GM19043 (cell line): ENCODE results near the gene CCNK.

Source experiments
- ATAC-seq: cut with Tn5 transposase; IDR thresholded peaks from one replicate; pipeline ENCODE4 v1.9.1; 2021; ENCODE audit warnings: low read depth; ENCODE audit not compliant: unreplicated experiment

The CCNK gene

DNA sequence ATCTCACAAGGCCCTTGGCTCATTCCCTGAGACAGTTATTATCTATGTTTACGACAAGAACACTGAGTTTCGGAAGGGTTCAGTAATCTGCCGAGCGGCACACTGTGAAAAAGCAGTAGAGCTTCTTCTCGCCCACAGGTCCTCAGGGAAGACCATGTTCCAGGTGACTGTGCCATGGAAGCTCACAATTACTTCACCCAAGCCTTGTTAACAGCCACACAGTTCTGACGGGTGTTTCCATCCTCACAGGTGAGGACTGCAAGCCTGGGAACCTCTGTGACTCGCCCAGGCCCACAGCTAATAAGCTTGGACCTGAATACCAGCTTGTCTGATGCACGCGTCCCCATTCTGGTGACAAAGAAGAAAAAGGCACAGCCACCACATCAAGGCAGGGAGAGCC lies 15.9 kb upstream of the CCNK start:
- no peak for ATAC-seq

DNA sequence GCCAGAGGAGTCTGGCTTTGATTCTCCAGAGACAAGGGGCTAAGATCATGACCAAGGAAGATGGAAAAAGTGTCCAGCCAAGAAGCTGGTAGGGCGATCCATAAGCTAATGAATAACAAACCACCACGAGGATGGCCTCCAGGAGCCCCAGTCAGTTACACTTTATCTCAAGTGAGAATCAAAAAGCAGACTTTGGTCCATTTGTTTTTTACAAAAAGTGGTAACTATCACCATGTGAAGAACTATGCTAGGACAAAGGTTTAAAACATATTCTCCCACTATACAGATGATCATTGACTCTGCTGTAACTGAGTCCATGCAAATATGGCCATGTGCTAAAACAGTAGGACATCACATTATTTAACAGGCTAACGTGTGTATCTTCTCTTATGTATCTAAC lies 14.5 kb upstream of the CCNK start:
- ATAC-seq, result no peak

DNA sequence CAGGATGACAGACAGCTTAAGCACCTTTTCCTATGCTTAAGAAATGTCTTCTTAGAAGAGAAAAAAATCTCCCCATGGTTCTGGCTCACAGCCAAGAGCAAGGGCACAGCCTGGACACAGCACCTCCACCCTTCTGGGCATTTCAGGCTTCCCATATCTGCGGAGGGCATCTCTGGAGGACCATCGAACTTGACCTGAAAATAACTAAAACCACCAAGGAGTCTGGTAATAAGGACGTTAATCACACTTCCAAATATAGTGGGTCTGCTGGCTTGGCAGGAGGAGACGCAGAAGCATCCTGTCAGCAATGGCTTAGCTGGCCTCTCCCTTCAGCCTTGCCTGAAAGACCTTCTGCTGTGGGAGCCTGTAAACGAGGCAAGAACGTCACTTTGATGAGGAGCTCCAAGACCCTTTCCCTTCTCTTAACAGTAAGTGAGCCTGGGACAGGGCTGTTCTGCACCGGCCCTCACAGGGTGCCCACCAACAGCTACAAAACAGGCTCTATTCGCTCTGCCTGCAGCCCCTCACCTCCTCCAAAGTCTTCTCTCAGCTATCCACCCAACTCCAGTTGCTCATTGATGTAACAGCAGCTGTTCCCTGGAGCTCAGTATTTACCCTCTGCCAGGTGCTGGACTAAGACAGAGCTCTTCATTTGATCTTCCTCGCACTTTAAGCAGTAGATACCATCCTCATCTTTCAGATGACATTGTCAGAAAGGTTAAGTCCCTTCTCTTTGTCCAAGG lies 13.7 kb upstream of the CCNK start:
- ATAC-seq, result no peak

DNA sequence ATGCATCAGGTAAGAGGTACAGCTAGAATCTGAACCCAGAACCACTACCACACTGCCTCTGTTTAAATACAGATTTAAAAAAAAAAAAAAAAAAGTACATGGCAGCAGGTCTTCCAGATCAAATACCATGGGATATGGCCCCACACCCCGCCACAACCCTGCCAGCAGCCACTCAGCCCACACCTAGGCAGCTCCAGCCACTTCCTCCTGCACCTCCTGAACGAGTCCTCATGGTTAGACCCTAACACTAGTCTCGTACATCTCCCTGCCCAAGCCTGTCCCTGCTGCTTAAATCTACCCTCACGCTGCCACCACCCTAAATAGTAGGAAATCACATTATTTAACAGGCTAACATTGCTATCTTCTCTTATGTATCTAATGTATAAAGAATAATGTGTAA lies 13.1 kb upstream of the CCNK start:
- no peak for ATAC-seq

DNA sequence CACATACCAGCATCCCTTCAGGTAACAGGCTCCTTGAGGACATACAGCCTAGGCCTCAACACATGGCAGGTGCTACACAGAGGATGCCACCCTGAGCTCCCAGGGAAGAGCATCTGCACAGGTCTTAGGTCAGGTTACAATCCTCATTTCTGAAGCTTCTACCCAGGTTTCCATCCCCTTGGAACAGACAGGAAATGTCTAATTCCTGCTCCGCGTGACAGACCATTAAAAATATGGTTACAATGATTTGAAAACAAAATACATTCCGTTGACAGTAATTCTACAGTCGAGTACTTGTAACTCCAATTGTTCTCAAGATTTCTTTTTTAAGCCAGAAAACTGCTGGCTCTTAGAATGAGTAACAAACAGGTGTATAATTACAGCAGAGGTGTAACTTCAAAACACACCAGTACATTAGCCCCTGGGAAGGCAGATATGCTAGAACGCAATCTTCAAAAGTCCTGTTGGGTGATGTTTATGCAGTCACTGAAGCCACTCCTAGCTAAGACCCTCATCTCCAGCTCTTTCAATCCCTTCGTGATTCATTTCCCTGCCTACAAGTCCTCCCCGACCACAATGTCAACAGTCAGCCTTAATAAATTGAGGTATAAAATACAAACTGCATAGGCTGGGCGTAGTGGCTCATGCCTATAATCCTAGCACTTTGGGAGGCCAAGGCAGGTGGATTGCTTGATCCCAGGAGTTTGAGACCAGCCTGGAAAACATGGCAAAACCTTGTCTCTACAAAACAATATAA lies 12.2 kb upstream of the CCNK start:
- no peak for ATAC-seq

DNA sequence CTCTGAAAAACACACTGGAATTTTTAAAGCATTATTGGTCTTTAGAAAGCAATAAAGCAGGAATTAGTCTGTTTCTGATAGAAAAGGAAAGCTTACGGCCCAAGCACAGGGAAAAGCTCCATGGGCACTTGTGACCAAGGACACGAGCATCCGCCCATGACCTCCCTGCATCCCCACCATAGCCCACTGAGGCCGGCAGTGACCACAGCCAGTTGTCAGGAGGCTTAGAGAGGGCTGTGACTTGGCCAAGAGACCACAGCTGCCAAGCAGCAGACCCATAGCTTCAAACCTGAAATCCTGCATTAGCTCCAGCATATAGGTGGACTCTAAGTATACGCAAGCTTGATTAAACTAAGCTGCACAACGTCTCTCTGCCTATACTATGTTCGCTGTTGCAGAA lies 9.5 kb upstream of the CCNK start:
- no peak for ATAC-seq

DNA sequence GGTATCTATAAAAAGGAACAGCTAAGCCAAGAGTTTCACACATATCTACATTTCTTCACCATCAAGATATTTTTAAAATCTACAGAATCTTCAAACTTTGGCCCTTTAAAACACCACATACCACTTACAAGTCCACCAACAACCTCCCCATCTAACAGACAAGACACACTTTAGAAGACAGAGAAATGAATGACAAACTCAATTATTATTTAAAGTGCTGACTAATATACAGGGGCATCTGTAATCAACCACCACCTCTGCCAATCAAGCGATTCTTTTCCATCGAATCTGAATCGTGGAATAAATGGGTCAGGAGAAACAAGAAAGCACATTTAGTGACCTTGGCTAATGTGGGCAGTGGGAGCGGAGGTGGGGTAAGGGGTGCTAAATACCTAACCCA lies 8.3 kb upstream of the CCNK start:
- no peak for ATAC-seq

DNA sequence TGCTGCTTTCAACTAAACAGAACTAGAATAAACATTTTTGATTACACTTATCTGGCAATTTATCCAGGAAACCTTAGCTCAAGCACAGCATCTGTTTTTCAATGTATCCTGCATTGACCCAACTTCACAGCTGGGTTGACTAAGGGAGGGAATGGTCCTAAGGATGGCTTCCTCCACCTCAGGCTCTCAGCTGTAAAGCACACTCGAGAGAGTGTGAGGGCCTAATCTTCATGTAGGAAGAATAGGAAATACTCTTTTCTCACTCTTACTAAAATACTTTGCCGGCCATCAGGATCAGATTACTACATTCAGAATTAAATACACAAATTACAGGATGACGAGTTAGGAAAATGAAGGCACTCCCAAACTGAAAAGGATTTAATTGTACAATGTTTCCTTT lies 7.8 kb upstream of the CCNK start:
- ATAC-seq, result no peak

DNA sequence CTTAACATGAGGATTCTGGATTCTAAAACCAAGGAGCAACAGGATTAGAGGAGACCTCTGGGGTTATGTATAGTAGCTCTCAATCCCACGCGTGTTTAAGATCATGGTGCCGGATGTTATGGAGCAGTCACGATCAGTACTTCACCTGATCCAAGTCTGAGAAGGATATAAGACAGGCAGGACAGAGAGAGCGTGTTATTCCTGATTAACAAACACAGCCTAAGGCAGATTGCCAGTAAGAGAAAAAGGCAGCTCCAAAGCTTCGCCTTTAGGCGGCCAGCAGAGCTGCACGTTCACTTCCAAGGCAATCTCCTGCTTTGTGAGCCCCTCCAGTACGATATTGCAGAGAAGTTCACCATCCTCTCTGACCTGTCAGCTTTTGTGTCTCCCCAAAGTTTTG lies 6.0 kb upstream of the CCNK start:
- ATAC-seq, result no peak

DNA sequence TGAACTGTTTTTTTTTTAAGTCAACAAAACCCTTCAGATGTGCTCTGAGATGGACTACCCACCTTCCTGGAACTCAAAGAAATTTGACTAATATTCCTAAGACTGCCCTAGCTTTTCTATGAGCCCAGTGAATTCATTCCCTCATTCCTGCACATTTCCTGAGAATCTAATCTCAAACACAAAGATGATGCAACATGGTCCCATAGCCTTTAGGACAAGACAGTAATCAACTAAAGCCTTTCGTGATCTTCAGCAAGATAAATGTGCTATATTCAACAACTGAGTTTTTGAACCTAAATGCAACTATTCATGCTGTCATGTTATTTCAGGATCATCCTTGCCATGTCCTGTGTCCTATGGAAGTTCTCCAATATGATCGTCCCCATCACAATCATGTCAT lies 5.5 kb upstream of the CCNK start:
- no peak for ATAC-seq

DNA sequence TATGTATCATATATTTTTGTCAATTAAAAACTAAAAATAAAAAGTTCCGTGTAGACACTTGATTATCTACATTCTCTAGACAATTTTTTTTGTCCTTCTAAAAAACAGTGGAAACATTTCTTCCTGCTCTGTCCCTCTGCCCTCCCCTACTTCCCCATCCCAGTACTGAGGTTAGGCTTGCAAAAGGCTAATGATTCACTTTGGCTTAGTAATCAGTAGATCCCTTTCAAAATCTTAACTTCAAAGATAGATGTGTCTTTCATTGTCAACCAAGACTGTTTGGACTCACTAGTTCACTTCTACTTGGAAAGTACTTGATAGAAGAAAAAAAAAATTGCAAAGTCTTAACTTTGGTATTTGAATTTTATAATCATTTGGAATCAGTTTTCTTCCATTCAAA lies 4.3 kb upstream of the CCNK start:
- no peak for ATAC-seq

DNA sequence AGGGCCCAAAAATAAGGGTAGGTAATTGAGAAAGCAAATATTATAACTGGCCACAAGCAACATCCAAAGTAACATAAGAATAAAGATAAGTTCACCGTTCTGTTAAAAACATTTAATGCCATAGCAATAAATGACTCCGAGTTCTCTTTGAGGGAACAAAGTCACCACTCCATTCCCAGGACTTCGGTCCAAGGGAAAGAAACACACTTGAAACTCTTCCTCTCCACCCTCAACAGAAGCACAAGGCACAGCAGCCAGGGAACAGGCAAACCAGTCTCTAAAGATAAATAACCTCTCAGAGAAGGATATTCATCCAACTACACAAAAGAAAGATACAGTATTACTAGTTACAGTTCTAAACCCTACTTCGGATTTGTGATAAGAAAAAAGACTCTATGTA lies 3.1 kb upstream of the CCNK start:
- ATAC-seq, result no peak

DNA sequence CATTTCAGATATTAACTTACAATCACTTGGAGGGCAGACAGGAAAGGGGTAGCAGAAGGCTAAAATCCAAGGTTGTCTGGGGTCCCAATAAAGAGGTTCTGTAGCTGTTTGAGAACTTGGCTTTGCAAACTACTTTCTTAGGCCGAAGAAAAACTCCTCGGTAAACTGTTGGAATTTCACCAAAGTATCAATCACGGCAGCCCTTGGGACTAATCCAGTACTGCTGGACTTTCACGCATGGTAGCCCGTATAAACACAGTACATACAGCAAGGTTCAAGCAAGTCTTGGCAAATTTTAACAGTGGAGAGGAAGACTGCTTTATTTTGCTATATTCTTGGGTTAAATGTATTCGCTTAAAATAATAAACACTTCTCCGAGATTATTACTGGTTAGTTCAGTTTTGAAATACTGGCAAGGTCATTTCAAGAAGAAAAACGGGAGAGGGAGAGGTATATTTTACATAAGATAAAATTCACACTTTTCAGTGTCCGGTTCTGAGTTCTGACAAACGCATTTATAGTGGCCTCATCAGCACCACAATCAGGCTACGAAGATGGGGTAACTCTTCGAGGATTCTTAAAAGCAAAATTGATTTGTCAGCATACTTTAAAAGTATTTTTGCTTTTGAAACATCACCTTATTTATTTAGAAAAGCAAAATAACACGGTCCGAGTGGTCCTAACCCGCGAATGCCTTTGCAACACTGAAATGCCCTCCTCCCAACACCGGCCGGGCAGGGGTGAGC lies 1.9 kb upstream of the CCNK start:
- ATAC-seq, result no peak

DNA sequence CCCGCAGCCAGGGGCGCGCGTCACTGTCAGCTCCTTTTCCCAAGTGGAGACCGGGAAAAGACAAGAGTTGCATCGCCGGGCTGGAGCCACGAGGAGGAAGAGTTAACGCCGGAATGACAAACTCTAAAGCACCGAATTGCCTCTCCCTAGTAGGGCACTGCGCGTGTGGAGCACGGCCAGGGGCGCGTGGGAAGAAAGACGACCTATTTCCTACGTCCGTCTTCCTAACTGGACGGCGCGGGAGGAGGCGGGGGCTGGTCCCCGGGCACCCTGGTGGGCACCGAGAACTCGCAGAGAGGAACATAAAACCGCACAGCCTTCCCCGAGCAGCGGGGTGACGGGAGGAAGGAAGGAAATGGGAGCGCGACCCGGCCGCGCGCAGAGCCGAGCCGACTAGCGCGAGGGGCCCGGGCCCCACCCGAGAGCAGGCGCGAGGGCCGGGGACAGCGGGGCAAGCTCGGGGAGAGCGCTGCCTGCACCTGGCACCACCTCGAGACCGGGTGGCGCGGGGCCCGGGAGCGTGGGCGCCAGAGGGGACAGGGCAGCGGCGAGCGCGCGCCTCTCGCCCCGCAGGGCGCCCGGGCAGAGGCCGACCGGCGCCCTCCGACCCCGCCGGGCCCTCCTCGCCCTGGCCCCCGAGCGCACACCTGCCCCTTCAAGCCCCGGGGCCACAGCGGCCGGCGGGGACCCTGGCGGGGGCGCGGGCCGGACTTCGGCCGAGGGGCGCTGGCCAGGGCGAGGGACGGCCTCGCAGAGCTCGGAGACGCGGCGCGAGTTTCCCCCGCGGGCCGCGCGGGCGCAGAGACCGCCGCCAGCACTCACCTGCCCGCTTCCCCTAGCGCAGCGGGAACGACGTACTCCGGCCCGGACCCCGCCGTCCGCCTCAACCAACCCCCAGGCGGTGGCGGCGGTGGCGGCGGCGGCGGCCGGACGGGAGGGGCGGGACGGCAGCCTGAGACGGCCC lies 1.0 kb upstream of the CCNK start, which contains the start of gene SETD3:
SETD3 (minus strand) TSS at position 954 of the 964 bp plus-strand sequence. CDS start 15,054 bp downstream, outside the sequence.
- no peak for ATAC-seq

DNA sequence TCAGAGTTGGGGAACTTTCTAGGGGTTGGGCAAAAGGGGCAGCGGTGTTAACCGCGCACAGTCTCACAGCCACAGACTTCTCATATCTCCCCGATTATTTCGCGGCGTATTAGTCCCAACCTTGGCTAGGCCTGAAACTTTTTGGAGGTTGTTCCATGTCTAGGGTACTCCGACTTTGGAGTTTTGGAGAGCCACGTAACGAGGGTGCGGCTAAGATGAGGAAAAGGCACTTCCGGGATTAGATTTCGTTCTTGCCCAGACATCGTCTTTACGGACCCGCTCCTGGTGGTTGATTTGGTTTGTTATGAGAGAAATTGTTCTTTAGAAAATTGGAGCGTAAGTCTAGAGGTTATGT lies 513 bp downstream of the CCNK start:
- ATAC-seq, result no peak

DNA sequence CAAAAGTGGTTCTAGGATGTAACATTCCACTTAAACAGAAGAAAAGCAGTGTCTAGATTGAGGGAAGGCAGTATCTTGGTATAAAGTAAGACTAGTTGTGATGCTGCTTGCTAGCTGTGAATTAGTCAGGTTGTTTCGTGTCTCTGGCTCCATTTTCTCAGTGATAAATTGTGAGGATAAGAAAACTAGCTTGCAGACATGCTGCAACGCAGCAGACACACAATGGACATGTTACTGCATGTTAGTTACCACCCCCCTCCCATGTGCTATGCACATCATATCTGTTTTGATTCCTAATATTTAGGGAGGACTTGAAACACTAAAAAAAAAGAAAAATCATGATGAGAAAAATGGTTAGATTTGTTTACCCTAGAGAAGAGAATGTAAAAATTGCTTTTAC lies 2.9 kb downstream of the CCNK start:
- ATAC-seq, result no peak

DNA sequence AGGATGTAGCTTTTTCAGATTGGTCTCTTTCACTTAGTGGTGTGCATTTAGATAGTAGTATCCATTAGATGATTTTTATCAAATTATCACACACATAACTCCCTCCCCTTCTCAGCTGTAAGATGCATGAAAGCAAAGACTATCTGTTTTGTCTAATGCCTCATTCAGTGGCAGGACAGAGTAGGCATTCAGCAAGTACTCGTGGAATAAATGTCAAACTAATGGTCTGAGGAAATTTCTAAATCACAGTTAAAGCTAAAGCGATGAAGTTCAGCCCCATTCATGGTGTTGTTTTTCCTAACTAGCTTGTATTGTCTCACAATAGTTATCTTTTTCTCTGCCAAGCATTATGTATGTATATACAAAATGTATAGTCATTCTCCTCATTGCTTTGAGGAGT lies 16.1 kb downstream of the CCNK start:
- ATAC-seq, result no peak

DNA sequence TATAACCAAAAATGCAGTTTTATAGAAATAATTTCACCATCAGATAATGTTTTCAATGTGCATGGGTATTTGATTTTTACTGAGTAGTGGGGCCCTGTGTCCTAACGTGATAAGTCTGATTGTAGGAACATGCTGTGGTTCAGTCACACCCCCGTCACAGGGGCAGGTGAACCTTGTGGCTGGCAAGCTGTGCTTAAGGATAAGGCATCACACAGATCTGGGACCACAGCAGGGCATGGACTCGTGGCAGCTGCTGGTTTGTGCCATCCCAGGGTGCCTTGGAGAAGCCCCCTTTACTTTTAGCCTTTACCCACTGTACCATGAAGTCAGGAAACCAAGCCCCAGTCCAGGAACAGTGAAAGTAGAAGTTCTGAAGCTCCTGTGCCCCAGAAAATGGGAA lies 16.7 kb downstream of the CCNK start:
- ATAC-seq, result no peak

DNA sequence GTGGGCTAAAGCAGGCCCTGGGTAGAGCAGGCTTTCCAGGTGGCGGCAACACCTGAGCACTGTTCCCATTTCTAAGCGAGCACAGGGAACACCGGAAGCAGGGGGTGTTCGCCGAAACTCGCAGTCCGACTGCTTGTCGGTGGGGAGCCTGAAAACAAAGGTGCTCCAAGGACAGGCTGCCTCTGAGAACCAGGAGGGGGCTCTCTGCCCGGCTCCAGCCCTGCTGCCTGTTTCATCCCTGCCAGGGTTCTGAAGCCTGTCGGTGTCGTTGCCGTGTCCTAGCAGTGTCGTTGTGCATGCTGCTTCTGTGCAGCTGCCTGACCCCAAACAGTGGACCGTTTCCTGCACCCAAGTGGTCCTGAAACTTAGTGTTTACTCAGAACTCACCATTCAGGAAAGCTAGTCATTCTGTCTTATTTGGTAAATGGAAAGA lies 21.8 kb downstream of the CCNK start:
- no peak for ATAC-seq

DNA sequence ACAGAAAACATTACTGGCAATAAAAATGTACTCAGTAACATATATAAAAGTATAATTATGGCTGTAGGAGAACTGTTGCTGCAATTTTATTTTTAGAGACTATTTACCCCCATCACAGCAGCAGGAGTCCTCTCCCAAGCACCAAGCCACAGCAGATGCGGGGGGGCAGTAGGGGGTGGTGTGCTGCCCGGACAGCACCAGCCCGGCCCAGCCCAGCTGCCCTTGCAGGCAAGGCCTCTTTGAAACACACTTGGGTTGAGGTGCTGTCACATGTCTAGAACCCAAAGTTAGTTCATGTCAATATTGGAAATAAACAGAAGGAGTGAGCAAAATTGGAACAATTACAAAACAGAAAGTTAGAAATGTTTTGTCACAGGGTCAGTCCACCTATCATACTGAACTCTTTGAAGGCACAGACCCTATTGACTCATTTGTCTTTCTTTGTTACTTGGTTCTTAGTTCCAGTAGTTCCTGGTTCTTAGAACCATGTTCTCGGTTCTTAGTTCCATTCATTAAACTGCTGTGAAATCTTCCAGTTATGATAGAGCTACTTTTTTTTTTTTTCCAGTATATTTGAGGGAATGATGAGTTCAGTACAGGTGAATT lies 22.7 kb downstream of the CCNK start:
- ATAC-seq, result no peak
